ENCODE results near the gene CDH26.

CDH26 gene

GRCh38 chr20:60046860-60047259, 88.6 kb downstream of the CDH26 start:
- DNase-seq (ENCODE audit: low read depth): no peak

DNA sequence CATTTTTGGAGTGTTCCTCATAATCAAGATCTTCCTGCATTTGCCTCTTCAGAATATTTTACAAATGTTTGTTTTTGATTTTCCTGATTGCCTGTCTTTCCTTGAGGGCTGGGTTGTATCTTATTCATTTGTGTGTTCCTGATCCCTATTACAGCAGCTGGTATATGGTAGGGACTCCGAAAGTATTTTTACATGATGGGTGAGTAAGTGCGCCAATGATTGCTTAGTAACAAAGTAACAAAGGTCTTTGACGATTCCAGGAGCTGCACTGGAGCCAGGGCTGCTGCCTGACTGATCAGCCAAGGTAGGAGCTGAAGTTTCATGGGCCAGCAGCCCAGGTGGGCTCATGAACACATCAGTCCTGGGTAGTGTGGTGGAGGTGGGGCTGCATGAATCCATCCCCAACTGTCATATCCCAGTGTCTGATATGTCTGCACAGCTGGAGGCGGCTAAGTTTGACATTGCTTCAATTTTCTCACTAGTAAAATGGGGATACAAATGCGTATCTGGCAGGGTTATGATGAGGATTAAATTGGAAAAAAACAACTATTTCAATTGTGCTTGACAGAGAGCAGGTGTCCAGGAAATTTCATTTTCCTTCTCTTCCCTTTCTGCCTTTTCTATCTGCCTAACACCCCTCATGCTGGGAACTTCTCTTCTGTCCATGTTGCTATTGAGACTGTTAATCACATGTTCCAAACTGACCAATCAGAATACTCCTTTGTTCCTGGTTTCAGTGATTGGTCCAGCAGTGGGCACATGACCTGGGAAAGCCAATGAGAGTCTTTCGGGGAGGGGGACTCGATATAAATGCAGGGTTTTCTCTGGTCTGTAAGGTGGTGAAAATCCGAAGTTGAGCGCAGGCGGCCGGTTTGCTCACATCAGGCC, 90.7 kb downstream of the CDH26 start:
- DNase-seq (ENCODE audit: low read depth): no peak

DNA sequence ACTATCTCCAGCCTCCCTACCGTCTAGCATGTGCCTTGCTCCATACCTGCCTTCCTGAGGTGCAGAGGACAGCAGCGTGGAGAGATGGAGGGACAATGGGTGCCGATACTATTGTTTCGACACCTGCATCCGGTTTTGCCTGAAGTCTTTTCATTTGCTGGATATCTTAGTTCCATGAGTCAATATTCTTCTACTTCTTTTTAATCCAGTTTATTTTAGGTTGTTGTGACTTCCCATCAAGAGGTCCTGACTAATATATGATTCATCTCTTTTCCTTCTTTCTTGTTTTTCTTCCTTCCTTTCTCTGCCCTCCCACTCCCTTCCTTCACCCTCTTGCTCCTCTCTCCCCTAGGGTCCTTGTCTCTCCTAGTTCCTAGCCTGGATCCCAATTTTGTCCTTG, 91.4 kb downstream of the CDH26 start:
- DNase-seq (ENCODE audit: low read depth): no peak

- DNase-seq (ENCODE audit: low read depth): no peak
Observed at GRCh38 chr20:60050193-60050947, 92.1 kb downstream of the CDH26 start.

GRCh38 chr20:60051911-60052310, 93.7 kb downstream of the CDH26 start:
- no peak for DNase-seq (ENCODE audit: low read depth)

DNA sequence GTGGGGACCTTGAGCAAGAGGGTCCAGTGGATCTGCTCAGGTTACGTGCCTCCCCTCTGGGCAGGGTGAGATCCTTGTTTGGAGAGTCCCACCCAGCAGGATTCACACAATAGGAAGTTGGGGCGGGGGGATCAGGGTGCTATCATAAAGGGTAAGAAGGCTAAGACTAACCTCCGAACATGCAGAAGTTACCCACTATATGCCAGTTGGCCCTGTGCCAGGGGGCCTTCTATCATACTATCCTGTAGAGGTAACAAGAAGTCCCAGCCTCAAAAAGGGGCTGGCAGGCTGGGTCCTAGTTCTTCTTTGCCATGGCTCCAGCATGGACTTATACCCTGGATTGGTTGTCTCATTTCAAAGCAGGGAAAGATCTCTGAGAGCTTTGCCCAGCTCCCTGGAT, 94.1 kb downstream of the CDH26 start:
- DNase-seq (ENCODE audit: low read depth): no peak

DNA sequence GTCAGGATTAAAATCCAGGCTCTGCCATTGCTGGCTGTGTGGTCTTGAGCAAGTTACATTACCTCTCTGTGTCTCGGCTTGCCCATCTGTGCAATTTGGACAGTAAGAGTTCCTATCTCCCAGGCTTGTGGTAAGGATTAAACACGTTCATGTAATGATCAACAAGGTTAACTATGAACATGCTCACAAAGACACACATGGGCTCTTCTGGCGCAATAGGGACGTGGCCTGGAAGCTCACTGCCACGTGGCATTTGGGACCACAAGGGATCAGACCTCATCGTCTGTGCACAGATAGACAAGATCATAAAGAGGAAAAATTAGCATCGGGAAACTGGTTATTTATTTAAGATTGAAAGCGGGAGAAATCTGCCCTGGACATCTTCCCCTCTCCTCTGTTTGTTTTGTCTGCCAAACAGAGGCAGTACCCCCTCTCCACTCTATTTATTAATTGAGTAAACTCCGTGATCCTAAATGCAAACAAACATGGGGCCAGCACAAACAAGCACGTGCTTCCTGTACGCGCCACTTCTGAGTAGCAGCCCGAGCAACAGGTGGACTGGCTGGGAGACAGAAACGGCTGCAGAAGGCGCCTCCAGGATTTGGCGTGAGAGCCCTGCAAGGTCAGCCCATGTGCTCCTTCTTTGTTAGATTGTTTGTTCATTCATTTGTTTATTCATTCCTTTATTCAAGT, 95.0 kb downstream of the CDH26 start:
- no peak for DNase-seq (ENCODE audit: low read depth)

- no peak for DNase-seq (ENCODE audit: low read depth)
Observed at GRCh38 chr20:60053818-60054190, 95.6 kb downstream of the CDH26 start.

DNA sequence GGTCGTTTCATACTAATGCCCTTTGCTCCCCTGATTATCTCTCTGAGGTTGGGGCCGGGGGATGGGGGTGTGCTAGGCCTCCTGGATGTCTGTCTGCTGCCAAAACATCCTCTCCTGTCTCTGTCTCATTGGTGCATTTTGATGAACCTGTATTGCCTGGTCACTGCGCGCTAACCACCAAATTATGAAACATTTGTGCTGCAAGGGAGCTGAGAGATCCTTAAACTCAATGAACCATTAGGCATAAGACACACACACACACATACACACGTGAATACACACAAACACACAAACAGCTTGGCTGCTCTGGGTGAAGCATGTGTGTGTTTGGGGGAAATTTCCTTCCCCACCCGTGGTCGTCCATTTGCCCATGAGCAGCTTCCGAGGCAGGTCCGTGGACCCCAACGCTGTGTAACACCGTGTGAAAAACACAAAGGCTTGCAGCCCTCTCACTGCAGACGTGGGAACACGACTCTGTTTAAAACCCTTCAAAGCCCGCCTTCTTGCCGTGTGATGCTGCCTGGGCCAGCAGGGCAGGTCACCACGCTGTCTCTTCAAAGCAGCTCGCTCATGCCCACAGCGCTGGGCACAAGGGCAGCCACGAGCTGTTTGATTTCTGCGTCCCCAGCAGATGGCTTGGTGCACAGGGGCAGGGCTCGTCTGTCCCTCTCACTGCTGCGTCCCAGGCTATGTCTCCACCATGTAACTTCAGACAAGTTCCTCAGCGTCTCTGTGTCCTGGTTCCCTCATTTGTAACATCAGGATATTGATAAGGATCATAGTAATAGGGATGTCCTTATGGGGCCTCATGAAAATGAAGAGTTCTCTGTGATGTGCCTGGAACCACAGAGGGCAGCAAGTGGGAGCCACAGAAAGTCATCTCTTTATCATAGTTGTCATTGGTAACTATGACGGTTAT, 96.8 kb downstream of the CDH26 start:
- no peak for DNase-seq (ENCODE audit: low read depth)

- DNase-seq (ENCODE audit: low read depth): no peak
Observed at GRCh38 chr20:60055740-60056139, 97.5 kb downstream of the CDH26 start.

DNA sequence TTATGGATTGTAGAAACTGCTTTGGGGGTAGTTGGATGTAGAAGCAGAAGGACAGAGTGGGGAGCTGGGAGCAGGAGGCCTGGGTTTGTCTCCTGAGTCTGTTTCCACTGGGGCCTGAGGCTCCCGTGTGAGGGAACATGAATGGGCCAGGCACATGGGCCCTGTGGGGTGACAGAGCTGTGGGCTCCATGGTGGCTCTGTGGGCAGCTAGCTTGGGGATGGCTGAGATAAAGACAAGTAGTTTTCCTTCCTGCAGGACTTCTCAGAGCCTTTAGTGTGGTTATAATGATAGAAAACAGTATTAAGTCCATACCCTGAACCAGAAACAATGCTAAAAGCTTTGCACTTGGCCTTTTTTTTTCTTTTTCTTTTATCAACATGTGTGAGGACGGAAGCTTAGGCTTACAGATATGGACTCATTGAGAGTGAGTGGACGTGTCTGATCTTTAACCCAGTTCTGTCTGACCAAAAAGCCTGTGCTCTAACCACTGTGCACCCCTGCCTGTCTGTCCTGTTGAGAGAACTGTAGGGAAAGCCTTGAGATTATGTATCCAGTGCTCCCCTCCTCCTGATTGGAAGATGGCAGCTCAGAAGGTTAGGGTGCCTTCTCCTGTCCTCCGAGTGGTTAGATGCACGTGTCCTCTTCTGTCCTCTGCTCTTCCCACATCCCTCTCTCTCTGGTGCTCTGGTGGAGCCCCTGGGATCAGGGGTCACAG, 98.3 kb downstream of the CDH26 start:
- no peak for DNase-seq (ENCODE audit: low read depth)

- DNase-seq (ENCODE audit: low read depth): peak; percentile 35
Observed at GRCh38 chr20:60057123-60057865, 99.1 kb downstream of the CDH26 start.

- no peak for DNase-seq (ENCODE audit: low read depth)
Observed at GRCh38 chr20:60057866-60058807, 99.9 kb downstream of the CDH26 start.

- no peak for DNase-seq (ENCODE audit: low read depth)
Observed at GRCh38 chr20:60058879-60059278, 100.7 kb downstream of the CDH26 start.

DNA sequence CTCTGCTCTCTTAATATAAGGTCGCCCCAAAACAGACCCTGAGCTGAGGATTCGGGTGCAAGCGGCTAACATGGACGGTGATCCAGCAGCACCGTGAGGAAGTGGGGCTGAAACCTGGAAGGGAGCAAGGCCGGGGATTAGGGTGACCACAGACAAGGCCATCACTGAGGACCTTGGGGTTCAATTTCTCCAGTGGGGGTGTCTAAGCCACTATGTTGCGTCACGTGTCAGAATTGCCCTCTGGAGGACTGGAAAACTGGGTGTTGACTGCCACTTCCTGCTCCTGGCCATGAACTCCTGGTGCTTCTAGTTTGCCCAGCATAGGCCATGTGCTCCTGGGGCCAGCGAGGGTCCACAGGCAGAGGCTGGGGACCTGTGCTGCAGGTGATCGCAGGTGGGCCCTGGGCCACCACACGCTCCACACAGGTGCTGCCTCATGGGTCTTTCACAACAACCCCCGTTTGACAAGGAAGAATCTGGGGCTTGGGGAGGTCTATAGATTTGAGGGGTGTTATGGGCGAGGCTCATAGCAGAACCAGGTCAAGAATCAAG, 101.9 kb downstream of the CDH26 start:
- DNase-seq (ENCODE audit: low read depth): no peak

GRCh38 chr20:60060593-60060992, 102.4 kb downstream of the CDH26 start:
- no peak for DNase-seq (ENCODE audit: low read depth)

GRCh38 chr20:60062431-60063047, 104.3 kb downstream of the CDH26 start:
- DNase-seq (ENCODE audit: low read depth): no peak

DNA sequence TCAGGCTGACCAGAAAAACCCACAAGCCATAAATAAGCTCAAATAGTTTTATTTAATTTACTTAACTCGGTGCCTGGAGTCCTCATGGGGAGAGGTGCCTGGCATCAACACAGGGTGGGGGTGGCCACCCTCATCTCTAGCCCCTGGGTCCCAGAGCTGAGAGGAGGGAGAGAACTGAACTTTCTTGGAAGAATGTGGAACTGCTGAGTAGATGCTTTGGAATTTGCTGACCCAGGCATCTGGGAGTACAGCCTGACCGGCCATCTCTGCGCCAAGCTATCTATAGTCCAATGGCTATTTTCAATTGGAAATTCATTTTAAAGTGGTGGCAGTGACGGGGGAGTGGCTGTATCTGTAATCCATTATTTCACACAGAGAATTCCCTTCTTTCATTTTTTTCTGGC, 104.8 kb downstream of the CDH26 start:
- peak; percentile 84 for DNase-seq (ENCODE audit: low read depth)

Measured in GM04504 (cell line).